SK-MEL-5 (cell line): Measurements from ENCODE around the gene SLC35G6. TPM values are rescaled to one million over a fixed set of nuclear protein-coding genes. Genes with fewer than 3 reads are reported as not detected.
"Not testable (repeated sequence)": the region's sequence is repeated elsewhere in the genome, so short reads cannot be mapped to it uniquely, and the experiment has no call there.

ENCODE experiments used
- DNase-seq: peaks from one replicate; pipeline ENCODE4 v3.0.0-alpha.2; 2016; ENCODE audit warnings: low read depth, low spot score
- in situ Hi-C: cut with HindIII; loops from 2 replicates; pipeline ENCODE4 v1.10.0; 2016; ENCODE audit warnings: low sequenced_read_pairs, high pct_unique_total_duplicates, low pct_unique_long_range_greater_than_20kb
- total RNA-seq: library from RNA; depleted of rRNA; stranded (reverse); fragments of >200 nt; shearing (Covaris generic); gene quantifications from 2 replicates; pipeline ENCODE4 v1.2.3, GENCODE V29; 2014

SLC35G6 gene
- total RNA-seq, 1 experiment from 2014 or later = not detected

- DNase-seq = no peak
These were observed 35.7 kb upstream of the SLC35G6 start for GRCh38 chr17:7445619-7445968.

GRCh38 chr17:7448461-7448860, 32.8 kb upstream of the SLC35G6 start:
- DNase-seq = no peak
- in situ Hi-C loops = no loop called here

More at GRCh38 chr17:7445619-7445968, 35.7 kb upstream of the SLC35G6 start:
- in situ Hi-C loops = no loop called here

- no peak for DNase-seq
- in situ Hi-C loops = no loop called here
These were observed 21.2 kb upstream of the SLC35G6 start for GRCh38 chr17:7459961-7460545.

- in situ Hi-C loops = no loop called here
- DNase-seq = no peak
These were observed 20.2 kb upstream of the SLC35G6 start for GRCh38 chr17:7460850-7461660.

- in situ Hi-C loops = no loop called here
- no peak for DNase-seq
These were observed 18.5 kb upstream of the SLC35G6 start for GRCh38 chr17:7462474-7463371.

GRCh38 chr17:7463372-7463846, 17.8 kb upstream of the SLC35G6 start:
- DNase-seq = no peak
- in situ Hi-C loops = no loop called here

- in situ Hi-C loops = no loop called here
- DNase-seq = no peak
These were observed 17.2 kb upstream of the SLC35G6 start for GRCh38 chr17:7464081-7464480.

GRCh38 chr17:7465597-7466275, 15.5 kb upstream of the SLC35G6 start:
- in situ Hi-C loops = no loop called here
- no peak for DNase-seq

GRCh38 chr17:7466318-7466638, 15.0 kb upstream of the SLC35G6 start:
- DNase-seq = no peak
- in situ Hi-C loops = no loop called here

- in situ Hi-C loops = no loop called here
- DNase-seq = no peak
These were observed 14.5 kb upstream of the SLC35G6 start for GRCh38 chr17:7466639-7467341.

GRCh38 chr17:7467498-7467897, 13.7 kb upstream of the SLC35G6 start:
- in situ Hi-C loops = no loop called here
- no peak for DNase-seq

- in situ Hi-C loops = no loop called here
- DNase-seq = no peak
These were observed 13.0 kb upstream of the SLC35G6 start for GRCh38 chr17:7468290-7468689.

GRCh38 chr17:7468804-7469389, 12.3 kb upstream of the SLC35G6 start:
- in situ Hi-C loops = no loop called here

GRCh38 chr17:7469843-7470242, 11.4 kb upstream of the SLC35G6 start:
- in situ Hi-C loops, DNase-seq: not testable (repeated sequence)

More at GRCh38 chr17:7468804-7469389, 12.3 kb upstream of the SLC35G6 start:
- no peak for DNase-seq

GRCh38 chr17:7470457-7470973, 10.7 kb upstream of the SLC35G6 start:
- DNase-seq, in situ Hi-C loops: not testable (repeated sequence)

GRCh38 chr17:7471729-7472128, 9.5 kb upstream of the SLC35G6 start:
- DNase-seq = no peak
- in situ Hi-C loops = no loop called here

GRCh38 chr17:7474767-7475166, 6.5 kb upstream of the SLC35G6 start:
- in situ Hi-C loops, DNase-seq: not testable (repeated sequence)
